HEK293 (cell line): ENCODE measurements around the gene IL18R1.

Experiments
- CTCF ChIA-PET: fragments of 350-600 bp; formaldehyde crosslinking; extraction: SDS; loops from one replicate; lab custom pipeline; 2021; ENCODE audit warnings: antibody characterized with exemption; lab: Yijun Ruan, JAX
- POLR2A ChIA-PET: fragments of 300-600 bp; formaldehyde crosslinking; extraction: SDS; loops from one replicate; lab custom pipeline; 2020; ENCODE audit warnings: antibody characterized with exemption, inconsistent platforms; lab: Yijun Ruan, JAX
- H3K27ac ChIP-seq: fragments of 200-500 bp; sonication (Bioruptor generic); 2 replicates; pipeline ENCODE4 v1.5.1; 2014; ENCODE audit warnings: low read depth, low read length, control low read depth, inconsistent platforms; ENCODE audit errors: extremely low read depth
- H3K36me3 ChIP-seq, 2 experiments: fragments of 200-500 bp in 1 of 2; sonication (Bioruptor generic) in 1 of 2; 1 replicate in 1 of 2; 2 replicates in 1 of 2; pipeline ENCODE4 v1.5.1; 2014 to 2017; ENCODE audit warnings: inconsistent platforms in 2 of 2, low read length in 2 of 2; ENCODE audit not compliant: control insufficient read depth in 2 of 2, insufficient read depth in 1 of 2
- H3K4me1 ChIP-seq: fragments of 200-500 bp; sonication (Bioruptor generic); 2 replicates; pipeline ENCODE4 v1.5.1; 2014; ENCODE audit warnings: mild to moderate bottlenecking, low read length, inconsistent platforms; ENCODE audit not compliant: control insufficient read depth, insufficient read depth
- H3K4me3 ChIP-seq: 2 replicates; pipeline ENCODE4 v1.5.1; 2011; ENCODE audit warnings: low read depth, mild to moderate bottlenecking, control low read depth, low read length, moderate library complexity
- H3K9me3 ChIP-seq: fragments of 200-500 bp; sonication (Bioruptor generic); 2 replicates; pipeline ENCODE4 v1.5.1; 2014; ENCODE audit warnings: low read depth, low read length, inconsistent platforms; ENCODE audit not compliant: control insufficient read depth, insufficient read depth
- SCRT2 ChIP-seq: fragments of 450-650 bp; formaldehyde crosslinking; IDR thresholded peaks from 2 replicates; pipeline ENCODE4 v1.5.1; 2016; ENCODE audit warnings: missing biosample characterization, missing genetic modification characterization
- SETDB1 ChIP-seq: IDR thresholded peaks from one replicate; pipeline ENCODE4 v1.6.1; 2017; ENCODE audit warnings: mild to moderate bottlenecking, low read length, moderate library complexity, mixed read lengths; ENCODE audit not compliant: insufficient read length
- ZBTB10 ChIP-seq: fragments of 450-650 bp; formaldehyde crosslinking; IDR thresholded peaks from 2 replicates; pipeline ENCODE4 v1.5.1; 2016; ENCODE audit warnings: missing biosample characterization, missing genetic modification characterization
- ZBTB48 ChIP-seq: fragments of 450-650 bp; formaldehyde crosslinking; IDR thresholded peaks from 2 replicates; pipeline ENCODE4 v1.5.1; 2016; ENCODE audit warnings: missing biosample characterization, missing genetic modification characterization
- ZNF140 ChIP-seq: fragments of 450-650 bp; formaldehyde crosslinking; IDR thresholded peaks from 2 replicates; pipeline ENCODE4 v1.5.1; 2016; ENCODE audit warnings: missing biosample characterization, missing genetic modification characterization
- ZNF248 ChIP-seq: fragments of 450-650 bp; formaldehyde crosslinking; IDR thresholded peaks from 2 replicates; pipeline ENCODE4 v1.5.1; 2017; ENCODE audit warnings: missing biosample characterization, missing genetic modification characterization
- ZNF274 ChIP-seq, 2 experiments: fragments of 200-500 bp in 1 of 2; fragments of 450-650 bp in 1 of 2; sonication (Bioruptor generic) in 1 of 2; formaldehyde crosslinking in 1 of 2; IDR thresholded peaks; 2 replicates each; pipeline versions ENCODE4 v1.5.1 to v1.6.1; 2014 to 2016; ENCODE audit warnings: borderline replicate concordance in 1 of 2, inconsistent platforms in 1 of 2, low read length in 1 of 2, missing biosample characterization in 1 of 2, missing genetic modification characterization in 1 of 2
- ZNF311 ChIP-seq: fragments of 450-650 bp; formaldehyde crosslinking; IDR thresholded peaks from 2 replicates; pipeline ENCODE4 v1.5.1; 2017; ENCODE audit warnings: missing biosample characterization, missing genetic modification characterization, borderline replicate concordance
- ZNF354C ChIP-seq: fragments of 450-650 bp; formaldehyde crosslinking; IDR thresholded peaks from 2 replicates; pipeline ENCODE4 v1.5.1; 2016; ENCODE audit warnings: missing biosample characterization, missing genetic modification characterization, low read depth, borderline replicate concordance
- ZNF518A ChIP-seq: fragments of 450-650 bp; formaldehyde crosslinking; conservative IDR thresholded peaks from 2 replicates; pipeline ENCODE4 v1.5.1; 2016; ENCODE audit warnings: low read depth, missing biosample characterization, missing genetic modification characterization
- ZNF521 ChIP-seq: fragments of 450-650 bp; formaldehyde crosslinking; IDR thresholded peaks from 2 replicates; pipeline ENCODE4 v1.5.1; 2017; ENCODE audit warnings: missing biosample characterization, mild to moderate bottlenecking, missing genetic modification characterization
- ZNF692 ChIP-seq: fragments of 450-650 bp; formaldehyde crosslinking; IDR thresholded peaks from 2 replicates; pipeline ENCODE4 v1.5.1; 2016; ENCODE audit warnings: missing biosample characterization, missing genetic modification characterization
- ZNF768 ChIP-seq: fragments of 450-650 bp; formaldehyde crosslinking; IDR thresholded peaks from 2 replicates; pipeline ENCODE4 v1.5.1; 2018; ENCODE audit warnings: missing biosample characterization, mild to moderate bottlenecking, missing genetic modification characterization
- ZNF830 ChIP-seq: fragments of 450-650 bp; IDR thresholded peaks from 2 replicates; pipeline ENCODE4 v1.5.0; 2018; ENCODE audit warnings: missing biosample characterization, missing genetic modification characterization, low read depth, mild to moderate bottlenecking, moderate library complexity
- ZSCAN23 ChIP-seq: fragments of 450-650 bp; formaldehyde crosslinking; IDR thresholded peaks from 2 replicates; pipeline ENCODE4 v1.5.1; 2016; ENCODE audit warnings: missing biosample characterization, missing genetic modification characterization
- TF ChIP-seq, protein P1 (sequence below): fragments of 450-650 bp; formaldehyde crosslinking; IDR thresholded peaks from 2 replicates; pipeline ENCODE4 v1.5.1; 2016; ENCODE audit warnings: missing biosample characterization, missing genetic modification characterization

The IL18R1 gene

GRCh38 chr2:102401456-102401855, 45.9 kb downstream of the IL18R1 start (continued):
- TF ChIP-seq ZNF518A (no peak), ZNF692 (tag by site-specific recombination) (no peak), ZNF140 (no peak), ZNF311 (tag by site-specific recombination) (no peak), ZSCAN23 (tag by site-specific recombination) (no peak), ZNF274 (IDR thresholded peaks at IDR 0.05; ENCODE audit: low read length) (no peak), ZNF274 (tag by site-specific recombination; IDR thresholded peaks at IDR 0.05; ENCODE audit: borderline replicate concordance) (no peak), ZBTB48 (tag by site-specific recombination) (no peak)
- TF ChIP-seq, protein P1, sequence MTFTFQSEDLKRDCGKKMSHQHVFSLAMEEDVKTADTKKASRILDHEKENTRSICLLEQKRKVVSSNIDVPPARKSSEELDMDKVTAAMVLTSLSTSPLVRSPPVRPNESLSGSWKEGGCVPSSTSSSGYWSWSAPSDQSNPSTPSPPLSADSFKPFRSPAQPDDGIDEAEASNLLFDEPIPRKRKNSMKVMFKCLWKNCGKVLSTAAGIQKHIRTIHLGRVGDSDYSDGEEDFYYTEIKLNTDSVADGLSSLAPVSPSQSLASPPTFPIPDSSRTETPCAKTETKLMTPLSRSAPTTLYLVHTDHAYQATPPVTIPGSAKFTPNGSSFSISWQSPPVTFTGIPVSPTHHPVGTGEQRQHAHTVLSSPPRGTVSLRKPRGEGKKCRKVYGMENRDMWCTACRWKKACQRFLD, result no peak

DNA sequence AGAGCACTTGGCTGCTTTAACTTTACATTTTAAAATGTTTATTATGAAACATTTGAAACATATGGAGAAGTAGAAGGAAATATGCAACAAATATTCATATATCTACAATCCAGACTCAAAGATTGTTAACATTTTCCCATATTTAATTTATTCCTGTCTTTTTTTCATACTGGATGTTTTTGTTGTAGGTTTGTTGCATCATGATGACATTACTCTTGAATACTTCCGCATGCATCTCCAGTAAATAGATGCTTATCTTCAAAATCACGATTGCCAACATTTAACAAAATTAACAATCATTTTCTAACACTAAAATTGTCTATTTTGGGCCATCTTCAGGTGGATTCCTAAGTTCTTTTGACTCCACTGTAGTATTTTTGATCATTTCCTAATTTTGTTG, 46.3 kb downstream of the IL18R1 start:
- Histone ChIP-seq H3K9me3 (no peaks in the 10 kb centered on the region), H3K36me3 (no peaks in the 10 kb centered on the region), H3K4me3 (no peak overlapping the region), H3K27ac (no peak overlapping the region), H3K4me1 (no peaks in the 10 kb centered on the region)
- TF ChIP-seq ZNF768 (no peak), ZNF830 (tag by site-specific recombination) (no peak), ZBTB10 (tag by site-specific recombination) (no peak), ZNF248 (tag by site-specific recombination) (no peak), ZNF354C (tag by site-specific recombination) (no peak), ZNF521 (tag by site-specific recombination) (no peak), SETDB1 (no peak), SCRT2 (tag by site-specific recombination) (no peak)
- ChIA-PET CTCF (no interaction called here), POLR2A (no interaction called here)
